GM12892 (cell line): ENCODE data around the gene MMP11.

Source experiments
- DNase-seq: peaks from one replicate; pipeline ENCODE4 v3.0.0; 2011; ENCODE audit not compliant: insufficient read length
- FAIRE-seq: peaks from 2 replicates; lab custom pipeline; 2011; peaks lifted over from hg19 to GRCh38; lab: Jason Lieb, UNC
- POLR2A ChIP-seq: IDR thresholded peaks from 2 replicates; pipeline ENCODE4 v1.6.1; 2011; ENCODE audit warnings: low read depth, low read length, control low read depth
- POLR2AphosphoS5 ChIP-seq: IDR thresholded peaks from 2 replicates; pipeline ENCODE4 v1.6.1; 2011; ENCODE audit warnings: low read depth, low read length, control low read depth
- TAF1 ChIP-seq: IDR thresholded peaks from 2 replicates; pipeline ENCODE4 v1.6.1; 2011; ENCODE audit warnings: low read depth, mild to moderate bottlenecking, control low read depth, low read length, borderline replicate concordance

The MMP11 gene

DNA sequence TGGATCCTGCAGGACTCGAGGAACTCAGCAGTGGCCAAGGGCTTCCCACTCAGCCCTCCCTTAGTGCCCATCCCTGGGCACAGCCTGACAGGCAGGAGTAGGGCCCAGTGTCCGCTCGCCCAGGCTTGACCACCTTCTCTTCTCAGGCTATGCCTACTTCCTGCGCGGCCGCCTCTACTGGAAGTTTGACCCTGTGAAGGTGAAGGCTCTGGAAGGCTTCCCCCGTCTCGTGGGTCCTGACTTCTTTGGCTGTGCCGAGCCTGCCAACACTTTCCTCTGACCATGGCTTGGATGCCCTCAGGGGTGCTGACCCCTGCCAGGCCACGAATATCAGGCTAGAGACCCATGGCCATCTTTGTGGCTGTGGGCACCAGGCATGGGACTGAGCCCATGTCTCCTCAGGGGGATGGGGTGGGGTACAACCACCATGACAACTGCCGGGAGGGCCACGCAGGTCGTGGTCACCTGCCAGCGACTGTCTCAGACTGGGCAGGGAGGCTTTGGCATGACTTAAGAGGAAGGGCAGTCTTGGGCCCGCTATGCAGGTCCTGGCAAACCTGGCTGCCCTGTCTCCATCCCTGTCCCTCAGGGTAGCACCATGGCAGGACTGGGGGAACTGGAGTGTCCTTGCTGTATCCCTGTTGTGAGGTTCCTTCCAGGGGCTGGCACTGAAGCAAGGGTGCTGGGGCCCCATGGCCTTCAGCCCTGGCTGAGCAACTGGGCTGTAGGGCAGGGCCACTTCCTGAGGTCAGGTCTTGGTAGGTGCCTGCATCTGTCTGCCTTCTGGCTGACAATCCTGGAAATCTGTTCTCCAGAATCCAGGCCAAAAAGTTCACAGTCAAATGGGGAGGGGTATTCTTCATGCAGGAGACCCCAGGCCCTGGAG is 10.9 kb downstream of the MMP11 start:
- TF ChIP-seq POLR2A, result no peak
- no peak for TF ChIP-seq TAF1
- TF ChIP-seq POLR2AphosphoS5, result no peak
- FAIRE-seq (no peak), DNase-seq (no peak)

DNA sequence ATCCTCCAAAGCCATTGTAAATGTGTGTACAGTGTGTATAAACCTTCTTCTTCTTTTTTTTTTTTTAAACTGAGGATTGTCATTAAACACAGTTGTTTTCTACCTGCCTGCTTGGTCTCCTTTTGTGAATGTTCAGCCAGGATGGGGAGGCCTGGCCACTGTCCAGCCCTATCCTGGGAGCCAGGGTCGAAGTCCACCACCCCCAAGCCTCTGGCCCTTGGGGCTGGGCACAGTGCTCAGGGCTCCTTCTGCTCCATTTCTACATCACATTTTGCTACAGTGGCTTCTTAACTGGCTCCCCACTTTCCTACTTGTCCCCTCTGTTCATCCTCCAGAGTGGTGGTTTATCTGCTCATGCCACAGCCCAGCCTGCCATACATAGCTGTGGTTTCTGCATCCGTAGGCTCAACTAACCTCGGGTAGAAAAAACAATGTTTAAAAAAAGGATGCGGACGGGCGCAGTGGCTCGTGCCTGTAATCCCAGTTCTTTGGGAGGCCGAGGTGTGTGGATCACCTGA is 11.6 kb downstream of the MMP11 start:
- FAIRE-seq (no peak), DNase-seq (no peak)
- TF ChIP-seq TAF1, result no peak
- no peak for TF ChIP-seq POLR2A
- no peak for TF ChIP-seq POLR2AphosphoS5

DNA sequence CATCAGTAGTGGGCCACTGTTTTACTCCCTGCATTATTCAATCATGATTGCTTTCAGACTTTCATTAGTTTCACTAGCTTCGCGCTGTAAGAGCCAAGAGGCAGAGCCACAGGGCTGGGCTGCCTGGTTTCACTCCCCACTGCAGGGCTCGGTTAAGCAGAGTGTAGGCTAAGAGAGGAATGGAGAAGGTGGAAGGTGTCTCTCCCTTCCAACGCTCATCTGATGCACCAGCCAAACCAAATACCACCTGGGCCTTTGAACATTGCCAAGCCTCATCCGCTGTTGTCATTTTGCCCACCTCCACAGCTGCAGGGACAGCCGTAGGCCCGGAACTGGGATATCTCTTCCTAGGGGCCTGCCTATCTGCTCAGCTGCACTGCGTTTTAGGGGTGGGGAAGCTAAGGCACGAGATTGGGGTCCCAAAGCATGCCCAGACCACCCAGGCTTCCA is 13.6 kb downstream of the MMP11 start:
- TF ChIP-seq POLR2AphosphoS5 (no peak), POLR2A (no peak), TAF1 (no peak)
- FAIRE-seq, result no peak
- DNase-seq, result no peak

DNA sequence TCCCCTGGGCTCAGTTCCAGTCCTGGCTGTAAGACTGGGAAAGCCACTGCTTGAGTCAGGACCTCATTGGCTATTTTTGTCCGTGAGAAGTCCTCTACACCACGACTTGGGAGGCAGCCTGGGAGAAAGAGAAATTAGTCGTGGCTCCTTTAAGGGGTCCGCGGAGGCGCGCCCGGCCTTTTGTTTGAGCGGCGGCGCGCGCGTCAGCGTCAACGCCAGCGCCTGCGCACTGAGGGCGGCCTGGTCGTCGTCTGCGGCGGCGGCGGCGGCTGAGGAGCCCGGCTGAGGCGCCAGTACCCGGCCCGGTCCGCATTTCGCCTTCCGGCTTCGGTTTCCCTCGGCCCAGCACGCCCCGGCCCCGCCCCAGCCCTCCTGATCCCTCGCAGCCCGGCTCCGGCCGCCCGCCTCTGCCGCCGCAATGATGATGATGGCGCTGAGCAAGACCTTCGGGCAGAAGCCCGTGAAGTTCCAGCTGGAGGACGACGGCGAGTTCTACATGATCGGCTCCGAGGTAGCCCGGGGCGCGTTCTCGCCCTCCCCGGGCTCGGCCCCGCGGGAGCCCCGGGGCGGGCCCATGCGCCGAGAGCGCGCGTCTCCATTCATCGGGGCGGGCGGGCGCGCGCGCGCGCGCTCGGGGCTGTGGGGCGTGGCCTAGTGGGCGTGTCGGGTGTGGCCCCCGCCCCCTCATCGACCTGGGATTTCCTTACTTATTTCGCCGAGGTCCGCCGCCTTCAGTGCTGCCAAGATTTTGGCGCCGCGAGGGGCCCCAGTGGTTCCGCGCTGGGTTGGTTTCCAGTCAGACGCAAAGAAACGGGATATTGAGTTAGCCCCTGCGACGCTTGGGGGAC is 14.3 kb downstream of the MMP11 start, which contains the start of gene SMARCB1:
Gene SMARCB1, plus strand, starts transcription at position 215 of the 848 bp plus-strand sequence. Its CDS starts 204 bp downstream, at position 419.
- FAIRE-seq (peak; percentile 96), DNase-seq (peak; percentile 97)
- TF ChIP-seq POLR2AphosphoS5 (peak; percentile 63; the same call in 1 of the 2 replicates), TAF1 (peak; percentile 53; the same call in 1 of the 2 replicates), POLR2A (peak; percentile 80)

DNA sequence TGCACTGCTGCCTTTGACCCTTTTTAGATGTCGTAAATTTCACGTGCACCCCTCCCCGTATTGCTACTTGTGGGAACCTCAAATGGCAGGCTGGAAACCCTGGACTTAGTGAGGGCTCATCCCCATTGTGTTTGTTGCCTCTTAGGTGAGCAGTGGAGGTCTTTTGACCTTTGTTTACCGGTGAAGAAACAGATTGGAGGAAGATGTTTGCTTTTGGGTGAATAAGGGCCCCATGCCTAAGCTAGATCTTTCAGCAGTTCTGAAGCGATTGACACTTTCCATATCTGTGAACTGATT is 14.9 kb downstream of the MMP11 start:
- DNase-seq, result no peak
- no peak for FAIRE-seq
- TF ChIP-seq POLR2AphosphoS5 (no peak), POLR2A (no peak), TAF1 (no peak)

DNA sequence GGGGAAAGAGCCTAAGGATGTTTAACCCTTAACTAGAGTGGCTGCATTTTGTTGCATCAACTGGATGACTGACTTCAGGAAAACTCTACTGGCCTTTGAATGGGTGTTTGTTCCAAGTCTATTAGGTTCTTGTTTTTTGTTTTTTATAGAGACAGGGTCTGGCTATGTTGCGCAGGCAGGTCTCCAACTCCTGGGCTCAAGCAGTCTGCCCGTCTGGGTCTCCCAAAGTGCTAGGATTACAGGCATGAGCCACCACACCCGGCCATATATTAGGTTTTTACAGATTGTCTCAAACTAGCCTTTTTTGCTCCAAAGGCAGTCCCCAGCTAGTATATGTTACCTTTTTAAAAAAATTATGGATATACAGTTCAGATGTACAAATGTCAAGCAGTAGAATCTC is 15.3 kb downstream of the MMP11 start:
- DNase-seq, result no peak
- no peak for TF ChIP-seq TAF1
- no peak for TF ChIP-seq POLR2A
- TF ChIP-seq POLR2AphosphoS5, result no peak
- no peak for FAIRE-seq

DNA sequence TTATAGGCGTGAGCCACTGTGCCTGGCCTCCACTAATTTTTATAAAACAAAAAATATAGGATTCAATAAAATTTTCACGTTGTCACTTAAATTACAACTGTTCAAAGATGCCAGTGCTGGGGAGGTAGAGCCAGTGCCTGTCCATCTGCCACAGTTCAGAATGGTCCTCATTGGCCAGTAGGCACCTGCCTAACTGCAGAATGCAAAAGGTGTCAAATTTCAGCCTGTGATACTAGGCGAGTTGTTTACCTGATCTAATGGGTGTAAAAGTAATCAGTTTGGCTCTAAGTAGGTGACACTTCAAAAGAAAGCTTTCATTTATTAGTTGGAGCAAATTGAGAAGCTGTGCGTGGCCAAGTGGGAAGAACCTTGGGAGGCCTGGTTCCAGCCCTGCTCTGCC is 16.5 kb downstream of the MMP11 start:
- DNase-seq, result no peak
- no peak for FAIRE-seq
- no peak for TF ChIP-seq TAF1
- no peak for TF ChIP-seq POLR2A
- TF ChIP-seq POLR2AphosphoS5, result no peak

DNA sequence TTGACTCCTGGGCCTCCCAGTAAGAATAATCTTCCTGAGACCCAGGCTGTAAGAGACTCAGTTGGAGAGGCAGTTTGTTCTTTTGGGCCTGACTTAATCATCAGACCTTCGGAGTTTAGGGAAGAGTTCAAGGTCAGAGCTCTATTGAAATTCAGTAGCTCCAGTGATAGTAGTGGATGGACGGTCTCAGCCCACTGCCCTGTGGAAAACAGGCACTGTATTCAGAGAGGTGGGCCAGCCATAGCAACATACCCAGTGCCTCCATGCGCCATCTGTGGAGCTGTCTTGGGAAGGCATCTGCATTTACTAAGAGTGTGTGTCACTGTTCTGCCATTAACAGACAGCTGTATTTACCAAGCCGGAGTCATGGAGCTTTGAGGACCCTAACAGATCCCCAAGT is 17.0 kb downstream of the MMP11 start:
- FAIRE-seq, result no peak
- no peak for DNase-seq

DNA sequence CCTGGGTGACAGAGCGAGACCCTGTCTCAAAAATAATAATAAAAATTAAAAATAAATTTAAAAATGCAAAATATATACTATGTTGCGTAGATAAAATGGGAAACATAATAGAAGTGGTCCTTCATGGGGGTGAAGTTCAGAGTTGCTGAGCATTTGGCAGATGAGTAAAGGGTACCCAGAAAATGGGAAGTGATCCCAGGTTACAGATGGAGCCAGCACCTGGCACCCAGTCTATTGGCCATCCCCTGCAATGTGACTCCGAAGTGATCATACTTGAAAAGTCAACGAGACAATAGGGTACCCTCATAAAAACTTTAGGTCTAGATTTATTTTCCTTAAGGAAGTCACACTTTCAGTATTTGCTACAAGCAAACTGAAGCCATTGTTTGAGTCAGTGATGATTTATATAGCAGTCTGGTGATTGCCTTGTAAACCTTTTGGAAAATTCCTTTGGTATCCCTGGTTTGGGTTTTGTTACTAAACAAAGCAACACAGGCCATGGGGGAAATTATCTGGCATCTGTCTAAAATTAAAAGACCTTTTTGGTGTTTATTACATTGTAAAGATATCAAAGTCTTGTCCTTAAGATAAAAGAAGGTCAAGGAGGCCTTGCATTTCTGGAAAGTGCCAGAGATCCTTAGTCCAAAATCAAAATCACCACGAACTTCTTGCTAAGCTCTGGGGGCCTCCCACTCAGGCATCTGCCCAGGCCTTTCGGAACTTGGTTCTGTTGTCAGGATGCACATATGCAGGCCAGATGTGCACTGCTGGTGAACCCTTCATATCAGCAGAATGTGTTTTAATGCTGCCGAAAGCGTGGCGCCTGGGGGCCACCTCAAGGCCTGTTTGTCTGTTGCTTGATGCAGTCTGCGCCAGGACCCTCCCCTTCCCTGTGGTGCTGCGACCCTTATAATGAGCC is 18.4 kb downstream of the MMP11 start:
- DNase-seq, result no peak
- no peak for FAIRE-seq
- TF ChIP-seq POLR2A, result no peak
- no peak for TF ChIP-seq POLR2AphosphoS5
- no peak for TF ChIP-seq TAF1

More for the DNA sequence above, 17.0 kb downstream of the MMP11 start:
- no peak for TF ChIP-seq POLR2A
- TF ChIP-seq POLR2AphosphoS5, result no peak
- TF ChIP-seq TAF1, result no peak

DNA sequence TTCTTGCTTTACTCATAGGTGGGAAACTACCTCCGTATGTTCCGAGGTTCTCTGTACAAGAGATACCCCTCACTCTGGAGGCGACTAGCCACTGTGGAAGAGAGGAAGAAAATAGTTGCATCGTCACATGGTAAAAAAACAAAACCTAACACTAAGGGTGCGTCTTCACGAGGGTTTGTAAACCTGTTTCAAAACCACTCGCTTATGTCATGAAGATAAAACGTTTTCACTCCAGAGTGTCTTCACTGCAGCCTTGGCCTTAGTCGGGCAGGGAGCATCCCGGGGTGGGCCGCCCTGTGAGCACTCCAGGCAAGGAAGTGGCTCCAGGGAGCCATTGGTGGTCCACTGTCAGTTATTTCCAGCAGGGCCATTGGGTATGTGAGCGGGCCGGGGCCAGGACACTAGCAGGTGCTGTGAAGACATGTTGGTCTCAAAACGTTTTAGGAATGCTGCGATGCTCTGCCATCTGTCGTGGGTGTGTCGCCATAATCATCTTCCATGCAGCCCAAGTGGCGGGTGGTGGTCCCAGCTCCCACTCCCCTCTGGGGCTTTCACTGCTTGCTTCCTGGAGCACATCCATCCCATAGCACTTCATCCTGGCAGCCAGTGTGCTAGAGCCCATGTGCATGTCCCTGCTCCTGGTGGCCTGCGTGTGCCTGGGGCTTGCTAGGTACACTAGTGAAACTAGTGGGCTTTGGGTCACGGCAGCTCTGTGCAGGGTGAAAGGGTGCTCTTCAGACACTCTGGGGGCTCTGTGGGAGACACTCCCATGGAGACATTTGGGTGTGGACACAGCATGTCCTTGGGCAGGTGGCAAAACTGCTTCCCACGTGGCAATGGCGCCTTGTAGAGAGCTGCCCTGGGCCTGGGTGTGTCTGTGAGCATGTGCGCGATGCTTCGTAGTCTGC is 19.3 kb downstream of the MMP11 start:
- DNase-seq (no peak), FAIRE-seq (no peak)
- TF ChIP-seq POLR2A, result no peak
- no peak for TF ChIP-seq POLR2AphosphoS5
- no peak for TF ChIP-seq TAF1
